GM12878 (cell line): ENCODE data around the gene GPR158.

Experiments
- CHD2 ChIP-seq: IDR thresholded peaks from 2 replicates; pipeline ENCODE4 v1.6.1; 2011; ENCODE audit warnings: low read depth, low read length, improper control_type of control experiment, borderline replicate concordance
- NR2C1 ChIP-seq: fragments of 450-650 bp; IDR thresholded peaks from 2 replicates; pipeline ENCODE4 v1.6.1; 2017; ENCODE audit warnings: antibody characterized with exemption, mild to moderate bottlenecking, moderate library complexity
- POLR2A ChIP-seq: IDR thresholded peaks from 2 replicates; pipeline ENCODE4 v1.6.1; 2011; ENCODE audit warnings: low read depth, mild to moderate bottlenecking, low read length
- SMC3 ChIP-seq: IDR thresholded peaks from 2 replicates; pipeline ENCODE4 v1.6.1; 2011; ENCODE audit warnings: low read length, improper control_type of control experiment, borderline replicate concordance
- TARDBP ChIP-seq: IDR thresholded peaks from 2 replicates; pipeline ENCODE4 v1.6.1; 2016; ENCODE audit warnings: borderline replicate concordance
- TF ChIP-seq, protein P1 (sequence below), 3 experiments: IDR thresholded peaks in 2 of 3; conservative IDR thresholded peaks in 1 of 3; 2 replicates each; pipeline ENCODE4 v1.5.1; 2011; ENCODE audit warnings: low read depth in 3 of 3, low read length in 3 of 3, mild to moderate bottlenecking in 3 of 3, control low read depth in 2 of 3, moderate library complexity in 2 of 3, inconsistent platforms in 1 of 3, mixed read lengths in 1 of 3; ENCODE audit not compliant: control insufficient read depth in 2 of 3, insufficient read depth in 1 of 3; ENCODE audit errors: extremely low read depth in 1 of 3
- TF ChIP-seq, protein P2 (sequence below): fragments of 450-650 bp; IDR thresholded peaks from 2 replicates; pipeline ENCODE4 v1.6.1; 2016; ENCODE audit warnings: mild to moderate bottlenecking, moderate library complexity, borderline replicate concordance
- TF ChIP-seq, protein P3 (sequence below): IDR thresholded peaks from 2 replicates; pipeline ENCODE4 v1.6.1; 2011; ENCODE audit warnings: borderline replicate concordance, low read depth, mild to moderate bottlenecking, moderate library complexity, mixed read lengths, low read length; ENCODE audit not compliant: insufficient read depth; ENCODE audit errors: extremely low read length
- TF ChIP-seq, protein P4 (sequence below): IDR thresholded peaks from 2 replicates; pipeline ENCODE4 v1.6.1; 2012; ENCODE audit warnings: low read depth, low read length, improper control_type of control experiment
- TF ChIP-seq, protein P5 (sequence below): fragments of 450-650 bp; IDR thresholded peaks from 2 replicates; pipeline ENCODE4 v1.6.1; 2017; ENCODE audit warnings: mild to moderate bottlenecking, moderate library complexity
- TF ChIP-seq, protein P6 (sequence below): IDR thresholded peaks from 2 replicates; pipeline ENCODE4 v1.6.1; 2011; ENCODE audit warnings: low read depth, low read length, improper control_type of control experiment, borderline replicate concordance

DNA sequence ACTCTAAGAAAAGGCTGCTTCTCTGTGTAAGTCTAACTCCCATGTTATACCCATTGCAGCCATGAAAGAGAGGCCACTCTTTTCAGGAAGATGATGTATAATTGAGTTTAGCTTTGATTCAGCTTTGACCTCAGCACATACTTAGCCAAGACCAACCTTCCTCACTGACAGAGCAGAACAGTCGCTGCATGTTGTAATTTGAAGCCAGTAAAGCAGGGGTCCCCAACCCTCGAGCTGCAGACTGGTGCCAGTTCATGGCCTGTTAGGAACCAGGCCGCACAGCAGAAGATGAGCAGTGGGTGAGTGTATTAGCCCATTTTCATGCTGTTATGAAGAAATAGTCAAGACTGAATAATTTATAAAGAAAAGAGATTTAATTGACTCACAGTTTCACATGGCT, 223.9 kb downstream of the GPR158 start:
- TF ChIP-seq TARDBP = no peak
- TF ChIP-seq, protein P1, sequence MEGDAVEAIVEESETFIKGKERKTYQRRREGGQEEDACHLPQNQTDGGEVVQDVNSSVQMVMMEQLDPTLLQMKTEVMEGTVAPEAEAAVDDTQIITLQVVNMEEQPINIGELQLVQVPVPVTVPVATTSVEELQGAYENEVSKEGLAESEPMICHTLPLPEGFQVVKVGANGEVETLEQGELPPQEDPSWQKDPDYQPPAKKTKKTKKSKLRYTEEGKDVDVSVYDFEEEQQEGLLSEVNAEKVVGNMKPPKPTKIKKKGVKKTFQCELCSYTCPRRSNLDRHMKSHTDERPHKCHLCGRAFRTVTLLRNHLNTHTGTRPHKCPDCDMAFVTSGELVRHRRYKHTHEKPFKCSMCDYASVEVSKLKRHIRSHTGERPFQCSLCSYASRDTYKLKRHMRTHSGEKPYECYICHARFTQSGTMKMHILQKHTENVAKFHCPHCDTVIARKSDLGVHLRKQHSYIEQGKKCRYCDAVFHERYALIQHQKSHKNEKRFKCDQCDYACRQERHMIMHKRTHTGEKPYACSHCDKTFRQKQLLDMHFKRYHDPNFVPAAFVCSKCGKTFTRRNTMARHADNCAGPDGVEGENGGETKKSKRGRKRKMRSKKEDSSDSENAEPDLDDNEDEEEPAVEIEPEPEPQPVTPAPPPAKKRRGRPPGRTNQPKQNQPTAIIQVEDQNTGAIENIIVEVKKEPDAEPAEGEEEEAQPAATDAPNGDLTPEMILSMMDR (IDR thresholded peaks at IDR 0.05 in 2 of 3, conservative IDR thresholded peaks at IDR 0.05 in 1 of 3; ENCODE audit: control insufficient read depth in 2 of 3, extremely low read depth in 1 of 3, insufficient read depth in 1 of 3, low read depth in 3 of 3, low read length in 3 of 3) = no peak
- TF ChIP-seq, protein P2, sequence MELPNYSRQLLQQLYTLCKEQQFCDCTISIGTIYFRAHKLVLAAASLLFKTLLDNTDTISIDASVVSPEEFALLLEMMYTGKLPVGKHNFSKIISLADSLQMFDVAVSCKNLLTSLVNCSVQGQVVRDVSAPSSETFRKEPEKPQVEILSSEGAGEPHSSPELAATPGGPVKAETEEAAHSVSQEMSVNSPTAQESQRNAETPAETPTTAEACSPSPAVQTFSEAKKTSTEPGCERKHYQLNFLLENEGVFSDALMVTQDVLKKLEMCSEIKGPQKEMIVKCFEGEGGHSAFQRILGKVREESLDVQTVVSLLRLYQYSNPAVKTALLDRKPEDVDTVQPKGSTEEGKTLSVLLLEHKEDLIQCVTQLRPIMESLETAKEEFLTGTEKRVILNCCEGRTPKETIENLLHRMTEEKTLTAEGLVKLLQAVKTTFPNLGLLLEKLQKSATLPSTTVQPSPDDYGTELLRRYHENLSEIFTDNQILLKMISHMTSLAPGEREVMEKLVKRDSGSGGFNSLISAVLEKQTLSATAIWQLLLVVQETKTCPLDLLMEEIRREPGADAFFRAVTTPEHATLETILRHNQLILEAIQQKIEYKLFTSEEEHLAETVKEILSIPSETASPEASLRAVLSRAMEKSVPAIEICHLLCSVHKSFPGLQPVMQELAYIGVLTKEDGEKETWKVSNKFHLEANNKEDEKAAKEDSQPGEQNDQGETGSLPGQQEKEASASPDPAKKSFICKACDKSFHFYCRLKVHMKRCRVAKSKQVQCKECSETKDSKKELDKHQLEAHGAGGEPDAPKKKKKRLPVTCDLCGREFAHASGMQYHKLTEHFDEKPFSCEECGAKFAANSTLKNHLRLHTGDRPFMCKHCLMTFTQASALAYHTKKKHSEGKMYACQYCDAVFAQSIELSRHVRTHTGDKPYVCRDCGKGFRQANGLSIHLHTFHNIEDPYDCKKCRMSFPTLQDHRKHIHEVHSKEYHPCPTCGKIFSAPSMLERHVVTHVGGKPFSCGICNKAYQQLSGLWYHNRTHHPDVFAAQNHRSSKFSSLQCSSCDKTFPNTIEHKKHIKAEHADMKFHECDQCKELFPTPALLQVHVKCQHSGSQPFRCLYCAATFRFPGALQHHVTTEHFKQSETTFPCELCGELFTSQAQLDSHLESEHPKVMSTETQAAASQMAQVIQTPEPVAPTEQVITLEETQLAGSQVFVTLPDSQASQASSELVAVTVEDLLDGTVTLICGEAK = no peak
- no peak for TF ChIP-seq SMC3
- TF ChIP-seq, protein P3, sequence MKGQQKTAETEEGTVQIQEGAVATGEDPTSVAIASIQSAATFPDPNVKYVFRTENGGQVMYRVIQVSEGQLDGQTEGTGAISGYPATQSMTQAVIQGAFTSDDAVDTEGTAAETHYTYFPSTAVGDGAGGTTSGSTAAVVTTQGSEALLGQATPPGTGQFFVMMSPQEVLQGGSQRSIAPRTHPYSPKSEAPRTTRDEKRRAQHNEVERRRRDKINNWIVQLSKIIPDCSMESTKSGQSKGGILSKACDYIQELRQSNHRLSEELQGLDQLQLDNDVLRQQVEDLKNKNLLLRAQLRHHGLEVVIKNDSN = no peak
- TF ChIP-seq, protein P4, sequence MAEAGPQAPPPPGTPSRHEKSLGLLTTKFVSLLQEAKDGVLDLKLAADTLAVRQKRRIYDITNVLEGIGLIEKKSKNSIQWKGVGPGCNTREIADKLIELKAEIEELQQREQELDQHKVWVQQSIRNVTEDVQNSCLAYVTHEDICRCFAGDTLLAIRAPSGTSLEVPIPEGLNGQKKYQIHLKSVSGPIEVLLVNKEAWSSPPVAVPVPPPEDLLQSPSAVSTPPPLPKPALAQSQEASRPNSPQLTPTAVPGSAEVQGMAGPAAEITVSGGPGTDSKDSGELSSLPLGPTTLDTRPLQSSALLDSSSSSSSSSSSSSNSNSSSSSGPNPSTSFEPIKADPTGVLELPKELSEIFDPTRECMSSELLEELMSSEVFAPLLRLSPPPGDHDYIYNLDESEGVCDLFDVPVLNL = no peak
- no peak for TF ChIP-seq CHD2
- TF ChIP-seq, protein P5, sequence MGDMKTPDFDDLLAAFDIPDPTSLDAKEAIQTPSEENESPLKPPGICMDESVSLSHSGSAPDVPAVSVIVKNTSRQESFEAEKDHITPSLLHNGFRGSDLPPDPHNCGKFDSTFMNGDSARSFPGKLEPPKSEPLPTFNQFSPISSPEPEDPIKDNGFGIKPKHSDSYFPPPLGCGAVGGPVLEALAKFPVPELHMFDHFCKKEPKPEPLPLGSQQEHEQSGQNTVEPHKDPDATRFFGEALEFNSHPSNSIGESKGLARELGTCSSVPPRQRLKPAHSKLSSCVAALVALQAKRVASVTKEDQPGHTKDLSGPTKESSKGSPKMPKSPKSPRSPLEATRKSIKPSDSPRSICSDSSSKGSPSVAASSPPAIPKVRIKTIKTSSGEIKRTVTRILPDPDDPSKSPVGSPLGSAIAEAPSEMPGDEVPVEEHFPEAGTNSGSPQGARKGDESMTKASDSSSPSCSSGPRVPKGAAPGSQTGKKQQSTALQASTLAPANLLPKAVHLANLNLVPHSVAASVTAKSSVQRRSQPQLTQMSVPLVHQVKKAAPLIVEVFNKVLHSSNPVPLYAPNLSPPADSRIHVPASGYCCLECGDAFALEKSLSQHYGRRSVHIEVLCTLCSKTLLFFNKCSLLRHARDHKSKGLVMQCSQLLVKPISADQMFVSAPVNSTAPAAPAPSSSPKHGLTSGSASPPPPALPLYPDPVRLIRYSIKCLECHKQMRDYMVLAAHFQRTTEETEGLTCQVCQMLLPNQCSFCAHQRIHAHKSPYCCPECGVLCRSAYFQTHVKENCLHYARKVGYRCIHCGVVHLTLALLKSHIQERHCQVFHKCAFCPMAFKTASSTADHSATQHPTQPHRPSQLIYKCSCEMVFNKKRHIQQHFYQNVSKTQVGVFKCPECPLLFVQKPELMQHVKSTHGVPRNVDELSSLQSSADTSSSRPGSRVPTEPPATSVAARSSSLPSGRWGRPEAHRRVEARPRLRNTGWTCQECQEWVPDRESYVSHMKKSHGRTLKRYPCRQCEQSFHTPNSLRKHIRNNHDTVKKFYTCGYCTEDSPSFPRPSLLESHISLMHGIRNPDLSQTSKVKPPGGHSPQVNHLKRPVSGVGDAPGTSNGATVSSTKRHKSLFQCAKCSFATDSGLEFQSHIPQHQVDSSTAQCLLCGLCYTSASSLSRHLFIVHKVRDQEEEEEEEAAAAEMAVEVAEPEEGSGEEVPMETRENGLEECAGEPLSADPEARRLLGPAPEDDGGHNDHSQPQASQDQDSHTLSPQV = no peak
- no peak for TF ChIP-seq POLR2A
- TF ChIP-seq NR2C1 = no peak
- TF ChIP-seq, protein P6, sequence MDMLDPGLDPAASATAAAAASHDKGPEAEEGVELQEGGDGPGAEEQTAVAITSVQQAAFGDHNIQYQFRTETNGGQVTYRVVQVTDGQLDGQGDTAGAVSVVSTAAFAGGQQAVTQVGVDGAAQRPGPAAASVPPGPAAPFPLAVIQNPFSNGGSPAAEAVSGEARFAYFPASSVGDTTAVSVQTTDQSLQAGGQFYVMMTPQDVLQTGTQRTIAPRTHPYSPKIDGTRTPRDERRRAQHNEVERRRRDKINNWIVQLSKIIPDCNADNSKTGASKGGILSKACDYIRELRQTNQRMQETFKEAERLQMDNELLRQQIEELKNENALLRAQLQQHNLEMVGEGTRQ = no peak
